KMS-11 (cell line): ENCODE results near the gene SIL1.

ENCODE experiments used
- H2AFZ ChIP-seq: fragments of 200-600 bp; sonication (generic); 2 replicates; pipeline ENCODE4 v1.6.1; 2016; ENCODE audit warnings: antibody characterized with exemption, mixed run types, low read depth
- H3K27ac ChIP-seq: fragments of 200-600 bp; sonication (generic); 2 replicates; pipeline ENCODE4 v1.6.1; 2016; ENCODE audit warnings: mild to moderate bottlenecking, mixed run types
- H3K27me3 ChIP-seq: fragments of 200-600 bp; sonication (generic); 2 replicates; pipeline ENCODE4 v1.6.1; 2017; ENCODE audit warnings: mild to moderate bottlenecking, low read depth, mixed run types, moderate library complexity; ENCODE audit not compliant: insufficient read depth
- H3K36me3 ChIP-seq: fragments of 200-600 bp; sonication (generic); 2 replicates; pipeline ENCODE4 v1.6.1; 2017; ENCODE audit warnings: mild to moderate bottlenecking, mixed run types; ENCODE audit not compliant: insufficient read depth
- H3K4me1 ChIP-seq: fragments of 200-600 bp; sonication (generic); 2 replicates; pipeline ENCODE4 v1.6.1; 2016; ENCODE audit warnings: mild to moderate bottlenecking, low read depth, mixed run types; ENCODE audit not compliant: poor library complexity, severe bottlenecking
- H3K4me2 ChIP-seq: fragments of 200-600 bp; sonication (generic); 2 replicates; pipeline ENCODE4 v1.7.0; 2016; ENCODE audit warnings: mild to moderate bottlenecking, mixed run types
- H3K4me3 ChIP-seq: fragments of 200-600 bp; sonication (generic); IDR thresholded peaks from 2 replicates; pipeline ENCODE4 v1.6.1; 2017; ENCODE audit warnings: low read depth, low read length, mixed read lengths; ENCODE audit not compliant: insufficient read depth
- H3K79me2 ChIP-seq: fragments of 200-600 bp; sonication (generic); 2 replicates; pipeline ENCODE4 v1.6.1; 2016; ENCODE audit warnings: low read depth, mixed run types; ENCODE audit not compliant: insufficient read depth
- H3K9ac ChIP-seq: fragments of 200-600 bp; sonication (generic); 2 replicates; pipeline ENCODE4 v1.6.1; 2016; ENCODE audit warnings: mild to moderate bottlenecking, mixed run types
- H4K20me1 ChIP-seq: fragments of 200-600 bp; sonication (generic); 2 replicates; pipeline ENCODE4 v1.6.1; 2016; ENCODE audit warnings: mild to moderate bottlenecking, mixed run types; ENCODE audit not compliant: insufficient read depth
- CTCF ChIP-seq: fragments of 200-600 bp; sonication (generic); conservative IDR thresholded peaks from 2 replicates; pipeline ENCODE4 v1.6.1; 2017; ENCODE audit warnings: low read depth, mild to moderate bottlenecking, antibody characterized with exemption, low read length, moderate library complexity, mixed read lengths

The SIL1 gene

GRCh38 chr5:138933522-138934290 is 264.5 kb downstream of the SIL1 start:
- Histone ChIP-seq H3K9ac (no peak overlapping the region), H3K4me3 (no peak overlapping the region), H3K79me2 (no peaks in the 10 kb centered on the region), H3K27ac (no peak overlapping the region), H2AFZ (no peak overlapping the region), H4K20me1 (no peaks in the 10 kb centered on the region), H3K4me1 (peaks cover 4% of the 10 kb centered on the region), H3K27me3 (no peaks in the 10 kb centered on the region), H3K4me2 (no peak overlapping the region), H3K36me3 (no peaks in the 10 kb centered on the region)
- no peak for TF ChIP-seq CTCF

- Histone ChIP-seq H3K4me3 (no peak overlapping the region), H3K36me3 (no peaks in the 10 kb centered on the region), H3K4me2 (no peak overlapping the region), H3K27ac (no peak overlapping the region), H2AFZ (no peak overlapping the region), H3K9ac (no peak overlapping the region), H4K20me1 (no peaks in the 10 kb centered on the region), H3K79me2 (no peaks in the 10 kb centered on the region), H3K4me1 (no peaks in the 10 kb centered on the region), H3K27me3 (no peaks in the 10 kb centered on the region)
- TF ChIP-seq CTCF, result no peak
These were observed 265.9 kb downstream of the SIL1 start for GRCh38 chr5:138932171-138932810.

GRCh38 chr5:138930371-138931097 is 267.6 kb downstream of the SIL1 start:
- Histone ChIP-seq H4K20me1 (no peaks in the 10 kb centered on the region), H3K27me3 (no peaks in the 10 kb centered on the region), H2AFZ (no peak overlapping the region), H3K9ac (no peak overlapping the region), H3K4me3 (no peak overlapping the region), H3K4me2 (no peak overlapping the region), H3K79me2 (no peaks in the 10 kb centered on the region), H3K36me3 (no peaks in the 10 kb centered on the region), H3K27ac (no peak overlapping the region), H3K4me1 (no peaks in the 10 kb centered on the region)
- no peak for TF ChIP-seq CTCF

- Histone ChIP-seq H3K27ac (no peak overlapping the region), H3K27me3 (no peaks in the 10 kb centered on the region), H4K20me1 (no peaks in the 10 kb centered on the region), H2AFZ (no peak overlapping the region), H3K4me1 (no peaks in the 10 kb centered on the region), H3K4me3 (no peak overlapping the region), H3K9ac (no peak overlapping the region), H3K4me2 (no peak overlapping the region), H3K79me2 (no peaks in the 10 kb centered on the region), H3K36me3 (no peaks in the 10 kb centered on the region)
- TF ChIP-seq CTCF, result no peak
These were observed 268.6 kb downstream of the SIL1 start for GRCh38 chr5:138929571-138929955.
